ENCODE measurements around the gene ITGB5.

ITGB5 gene, protein sequence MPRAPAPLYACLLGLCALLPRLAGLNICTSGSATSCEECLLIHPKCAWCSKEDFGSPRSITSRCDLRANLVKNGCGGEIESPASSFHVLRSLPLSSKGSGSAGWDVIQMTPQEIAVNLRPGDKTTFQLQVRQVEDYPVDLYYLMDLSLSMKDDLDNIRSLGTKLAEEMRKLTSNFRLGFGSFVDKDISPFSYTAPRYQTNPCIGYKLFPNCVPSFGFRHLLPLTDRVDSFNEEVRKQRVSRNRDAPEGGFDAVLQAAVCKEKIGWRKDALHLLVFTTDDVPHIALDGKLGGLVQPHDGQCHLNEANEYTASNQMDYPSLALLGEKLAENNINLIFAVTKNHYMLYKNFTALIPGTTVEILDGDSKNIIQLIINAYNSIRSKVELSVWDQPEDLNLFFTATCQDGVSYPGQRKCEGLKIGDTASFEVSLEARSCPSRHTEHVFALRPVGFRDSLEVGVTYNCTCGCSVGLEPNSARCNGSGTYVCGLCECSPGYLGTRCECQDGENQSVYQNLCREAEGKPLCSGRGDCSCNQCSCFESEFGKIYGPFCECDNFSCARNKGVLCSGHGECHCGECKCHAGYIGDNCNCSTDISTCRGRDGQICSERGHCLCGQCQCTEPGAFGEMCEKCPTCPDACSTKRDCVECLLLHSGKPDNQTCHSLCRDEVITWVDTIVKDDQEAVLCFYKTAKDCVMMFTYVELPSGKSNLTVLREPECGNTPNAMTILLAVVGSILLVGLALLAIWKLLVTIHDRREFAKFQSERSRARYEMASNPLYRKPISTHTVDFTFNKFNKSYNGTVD

DNA sequence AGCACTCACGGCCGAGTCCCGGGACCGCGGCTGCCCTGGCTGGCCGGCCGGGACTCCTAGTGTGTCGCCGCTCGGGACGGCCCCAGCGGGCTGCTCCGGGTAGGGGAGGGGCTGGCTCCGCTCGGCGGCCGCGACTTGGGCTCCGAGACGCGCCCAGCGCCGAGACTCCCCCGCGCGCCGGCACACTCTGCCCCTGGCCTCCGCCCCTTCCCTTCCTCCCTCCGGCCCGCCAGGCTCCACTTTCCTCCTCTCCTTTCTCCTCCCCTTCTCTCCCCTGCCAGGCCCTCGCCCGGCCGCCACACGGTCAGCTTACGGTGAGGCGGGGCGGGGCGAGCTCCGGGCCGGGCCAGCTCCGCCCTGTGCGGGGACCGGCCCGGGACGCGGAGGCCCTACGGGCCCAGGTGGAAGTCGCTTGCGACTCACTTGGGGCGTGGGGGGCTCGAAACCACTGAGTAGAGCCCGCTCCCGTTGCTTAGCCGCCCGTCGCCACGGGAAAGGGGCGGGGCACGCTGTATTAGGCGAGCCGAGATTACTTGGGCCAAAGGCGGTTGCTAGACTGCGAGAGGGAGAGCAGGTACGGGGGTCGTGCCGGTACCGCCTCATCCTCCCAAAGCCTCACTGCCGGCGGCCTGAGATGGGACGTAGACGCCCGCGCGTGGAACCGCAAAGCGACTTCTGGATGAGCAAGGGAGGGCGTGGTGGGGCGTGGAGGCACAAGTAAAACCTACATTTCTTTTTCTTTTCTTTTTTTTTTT, at the start of gene ITGB5:
ITGB5 (minus strand) TSS at position 189 of the 755 bp plus-strand sequence. CDS start 365 bp downstream, outside the sequence.
- peak within 1 kb of the TSS; percentile 92 for H3K27ac ChIP-seq
- TF ChIP-seq, protein P1, sequence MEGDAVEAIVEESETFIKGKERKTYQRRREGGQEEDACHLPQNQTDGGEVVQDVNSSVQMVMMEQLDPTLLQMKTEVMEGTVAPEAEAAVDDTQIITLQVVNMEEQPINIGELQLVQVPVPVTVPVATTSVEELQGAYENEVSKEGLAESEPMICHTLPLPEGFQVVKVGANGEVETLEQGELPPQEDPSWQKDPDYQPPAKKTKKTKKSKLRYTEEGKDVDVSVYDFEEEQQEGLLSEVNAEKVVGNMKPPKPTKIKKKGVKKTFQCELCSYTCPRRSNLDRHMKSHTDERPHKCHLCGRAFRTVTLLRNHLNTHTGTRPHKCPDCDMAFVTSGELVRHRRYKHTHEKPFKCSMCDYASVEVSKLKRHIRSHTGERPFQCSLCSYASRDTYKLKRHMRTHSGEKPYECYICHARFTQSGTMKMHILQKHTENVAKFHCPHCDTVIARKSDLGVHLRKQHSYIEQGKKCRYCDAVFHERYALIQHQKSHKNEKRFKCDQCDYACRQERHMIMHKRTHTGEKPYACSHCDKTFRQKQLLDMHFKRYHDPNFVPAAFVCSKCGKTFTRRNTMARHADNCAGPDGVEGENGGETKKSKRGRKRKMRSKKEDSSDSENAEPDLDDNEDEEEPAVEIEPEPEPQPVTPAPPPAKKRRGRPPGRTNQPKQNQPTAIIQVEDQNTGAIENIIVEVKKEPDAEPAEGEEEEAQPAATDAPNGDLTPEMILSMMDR (IDR thresholded peaks at IDR 0.05) = no peak
- no peak for TF ChIP-seq ZFX (IDR thresholded peaks at IDR 0.05; ENCODE audit: borderline replicate concordance)

DNA sequence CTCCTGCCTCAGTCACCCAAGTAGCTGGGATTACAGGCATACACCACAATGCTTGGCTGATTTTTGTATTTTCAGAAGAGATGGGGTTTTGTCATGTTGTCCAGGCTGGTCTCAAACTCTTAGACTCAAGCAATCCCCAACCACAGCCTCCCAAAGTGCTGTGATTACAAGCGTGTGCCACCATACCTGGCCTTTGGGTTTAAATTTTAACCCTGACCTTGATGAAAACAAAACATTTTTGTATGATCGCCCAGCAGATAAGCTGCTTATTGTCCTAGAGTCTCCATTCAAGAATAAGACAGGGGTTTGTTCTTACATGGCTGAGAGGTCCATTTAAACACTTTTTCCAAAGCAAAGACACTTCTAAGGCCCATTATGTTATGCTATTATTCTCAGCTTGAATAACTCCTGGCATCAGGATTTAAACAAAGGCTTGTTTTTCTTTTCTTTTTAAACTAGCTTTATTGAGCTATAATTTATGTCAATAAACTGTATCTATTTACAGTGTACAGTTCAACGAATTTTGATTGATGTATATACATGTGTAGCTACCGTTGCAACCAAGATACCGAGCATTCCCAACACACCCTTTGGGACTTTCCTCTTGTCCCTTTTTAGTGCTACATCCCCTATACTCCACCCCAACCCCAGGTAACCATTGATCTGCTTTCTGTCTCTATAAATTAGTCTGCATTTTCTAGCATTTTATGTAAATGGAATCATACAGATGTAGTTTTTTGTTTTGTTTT, 48.8 kb upstream of the ITGB5 start:
- TF ChIP-seq ZFX (IDR thresholded peaks at IDR 0.05; ENCODE audit: borderline replicate concordance) = no peak
- TF ChIP-seq, protein P1 (IDR thresholded peaks at IDR 0.05) = no peak
- peak overlapping the region; percentile 93 for H3K27ac ChIP-seq

DNA sequence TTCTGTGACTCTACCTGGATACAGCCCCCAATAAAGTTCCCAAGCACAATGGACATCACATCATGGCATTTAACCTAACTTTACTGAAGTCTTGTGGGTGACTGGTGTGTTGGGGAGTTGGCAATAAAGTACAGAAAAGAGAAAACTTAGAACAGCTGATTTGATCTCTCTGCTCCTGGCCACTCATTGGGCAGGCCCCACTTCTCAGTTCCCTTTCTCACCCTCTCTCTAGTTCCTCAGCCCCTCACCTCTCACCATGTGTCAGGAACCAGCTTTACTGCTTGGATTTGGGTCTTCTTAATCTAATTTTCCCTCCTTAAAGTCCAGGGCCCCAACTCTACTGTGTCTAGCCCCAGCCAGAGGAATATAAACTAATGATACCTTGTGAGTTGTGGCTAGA, 48.1 kb upstream of the ITGB5 start:
- TF ChIP-seq ZFX (IDR thresholded peaks at IDR 0.05; ENCODE audit: borderline replicate concordance) = no peak
- TF ChIP-seq, protein P1 (IDR thresholded peaks at IDR 0.05) = no peak
- H3K27ac ChIP-seq = peak overlapping the region; percentile 93

DNA sequence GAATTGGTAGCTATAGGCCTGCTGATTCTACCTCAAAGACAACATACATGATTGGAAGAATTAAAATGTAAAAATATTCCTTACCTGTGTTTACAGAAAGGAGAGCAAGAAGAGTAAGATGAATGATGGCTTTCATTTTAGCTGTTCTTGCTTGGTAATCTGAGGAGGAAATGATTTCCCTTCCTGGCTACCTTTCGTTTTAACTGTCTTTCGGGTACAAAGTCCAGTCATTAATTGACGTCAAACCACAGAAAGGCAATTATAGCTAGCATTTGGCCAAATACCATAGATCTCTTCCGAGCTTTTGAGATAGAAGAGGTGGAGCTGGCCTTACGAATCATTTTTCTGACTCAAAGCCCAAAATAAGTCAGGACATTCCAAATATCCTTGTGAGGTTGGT, 47.4 kb upstream of the ITGB5 start, which contains the start of gene MUC13:
MUC13 (minus strand) TSS at position 175 of the 400 bp plus-strand sequence; CDS start at position 136, 39 bp downstream.
- TF ChIP-seq, protein P1 (IDR thresholded peaks at IDR 0.05) = no peak
- TF ChIP-seq ZFX (IDR thresholded peaks at IDR 0.05; ENCODE audit: borderline replicate concordance) = no peak
- peak within 1 kb of the TSS; percentile 93 for H3K27ac ChIP-seq

DNA sequence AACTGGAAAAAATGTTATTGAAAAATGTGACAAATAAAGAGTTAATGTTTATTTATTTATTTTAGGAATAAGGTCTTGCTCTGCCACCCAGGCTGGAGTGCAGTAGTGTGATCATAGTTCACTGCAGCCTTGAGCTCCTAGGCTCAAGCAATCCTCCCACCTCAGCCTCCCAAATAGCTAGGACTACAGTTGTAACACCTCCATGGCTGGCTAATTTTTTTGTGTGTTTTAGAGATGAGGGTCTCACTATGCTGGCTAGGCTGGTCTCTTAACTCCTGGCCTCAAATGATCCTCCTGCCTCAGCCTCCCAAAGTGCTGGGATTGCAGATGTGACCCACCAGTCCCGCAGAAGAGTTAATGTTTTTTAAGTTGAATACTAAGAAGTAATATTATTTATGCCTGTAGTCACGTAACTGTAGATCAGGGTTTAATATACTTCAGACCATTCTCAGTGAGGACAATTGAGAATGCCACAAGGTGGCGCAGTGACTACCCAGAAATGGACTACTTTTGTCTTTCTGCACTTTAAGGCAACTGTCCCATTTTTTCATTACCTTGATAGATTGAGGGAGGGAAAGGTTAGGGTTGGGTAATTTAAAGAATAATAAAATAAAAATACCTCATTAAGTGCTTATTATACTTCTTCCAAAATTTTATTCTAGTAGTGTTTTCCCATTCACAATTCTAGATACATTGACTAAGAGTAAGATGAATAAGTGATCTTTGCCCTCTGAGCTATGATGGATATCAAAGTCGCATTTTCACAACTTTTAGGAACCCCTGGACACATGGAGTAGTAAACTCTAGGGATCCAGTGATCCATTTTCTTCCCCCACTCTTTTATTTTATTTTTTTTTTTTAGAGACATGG, 41.4 kb upstream of the ITGB5 start:
- TF ChIP-seq ZFX (IDR thresholded peaks at IDR 0.05; ENCODE audit: borderline replicate concordance) = no peak
- TF ChIP-seq, protein P1 (IDR thresholded peaks at IDR 0.05) = peak; percentile 91
- H3K27ac ChIP-seq = no peak overlapping the region
